ENCODE results near the gene STK32C.

DNA sequence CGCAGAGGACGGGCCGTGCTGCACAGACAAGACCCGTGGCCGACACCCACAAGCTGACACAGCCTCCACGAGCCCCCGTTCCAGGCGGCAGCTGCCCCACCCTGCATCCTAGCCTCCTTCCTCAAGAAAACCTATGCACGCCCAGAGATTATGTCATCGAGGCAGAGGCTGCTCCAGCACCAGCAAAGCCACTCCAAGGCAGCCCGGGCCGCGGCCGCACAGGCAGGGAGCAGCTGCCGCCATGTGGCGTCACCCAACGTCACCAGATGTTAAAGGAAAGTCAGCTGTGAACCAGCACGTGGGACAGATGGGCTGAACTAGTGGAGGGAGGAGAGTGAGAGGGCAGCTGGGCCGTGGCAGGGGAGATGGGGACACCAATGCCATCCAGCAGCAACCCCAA is 59.8 kb downstream of the STK32C start:
- TF ChIP-seq CTCF (IDR thresholded peaks at IDR 0.05) (no peak), EP300 (IDR thresholded peaks at IDR 0.05) (no peak)
